Measurements from ENCODE around the gene TMEM271. TPM values are rescaled to one million over a fixed set of nuclear protein-coding genes. Genes with fewer than 3 reads are reported as not detected.

The TMEM271 gene
- total RNA-seq (2022) (not detected in 2 replicates), Bru-seq, nascent RNA (not detected), BruChase-seq, experiment 1, labeled RNA remaining after a 2-hour chase (not detected), BruChase-seq, experiment 2, labeled RNA remaining after a 6-hour chase (not detected)
- long read RNA-seq, result 0 reads

GRCh38 chr4:576245-576821, at the start of gene TMEM271:
Gene TMEM271, minus strand, starts transcription at chr4:576295. Its CDS starts 233 bp downstream, at chr4:576062.
- Histone ChIP-seq H3K27me3 (replicated peaks; ENCODE audit: control insufficient read depth, insufficient read depth, low read length) (no peaks in the 10 kb centered on the region), H3K36me3 (ENCODE audit: control insufficient read depth, insufficient read depth, low read length) (no peaks in the 10 kb centered on the region), H3K9me3 (no peaks in the 10 kb centered on the region), H3K4me3 (ENCODE audit: low read depth, low read length) (peak within 1 kb of the TSS; percentile 29), H3K4me1 (no peaks in the 10 kb centered on the region)
- CTCF ChIA-PET, result interaction anchor here (0.6 kb wide), 1 partner anchor 18 kb away, joined by 5 read pairs; no protein-coding TSS in a partner anchor
- no peaks in the 10 kb centered on the region for H3K36me3 Mint-ChIP-seq (ENCODE audit: insufficient read depth, unreplicated experiment)
- H3K27ac Mint-ChIP-seq (ENCODE audit: unreplicated experiment), result no peak within 1 kb of the TSS
- H3K4me1 Mint-ChIP-seq (ENCODE audit: low read depth, unreplicated experiment), result no peaks in the 10 kb centered on the region
- H3K9me3 Mint-ChIP-seq (ENCODE audit: unreplicated experiment), result no peaks in the 10 kb centered on the region
- H3K27me3 Mint-ChIP-seq (ENCODE audit: insufficient read depth, unreplicated experiment), result peaks cover under 1% of the 10 kb centered on the region
- POLR2A ChIA-PET, result no interaction called here
- no peak for TF ChIP-seq CTCF (IDR thresholded peaks at IDR 0.05; ENCODE audit: insufficient read depth in 1 of 2, low read depth in 1 of 2, low read length in 1 of 2, severe bottlenecking in 1 of 2, unreplicated experiment in 1 of 2)
- DNase-seq, result no peak
- intact Hi-C loops (cut with micrococcal nuclease; ENCODE audit: unreplicated experiment), result no loop called here
- BruUV-seq (replicated peaks), result no TSS peak
- H3K4me3 Mint-ChIP-seq (ENCODE audit: unreplicated experiment), result peak within 1 kb of the TSS; percentile 70

GRCh38 chr4:625631-626161, 49.6 kb upstream of the TMEM271 start:
- ChIA-PET CTCF (no interaction called here), POLR2A (no interaction called here)
- Histone ChIP-seq H3K4me1 (no peaks in the 10 kb centered on the region), H3K9me3 (no peaks in the 10 kb centered on the region), H3K4me3 (ENCODE audit: low read depth, low read length) (no peak overlapping the region), H3K36me3 (ENCODE audit: control insufficient read depth, insufficient read depth, low read length) (no peaks in the 10 kb centered on the region), H3K27me3 (replicated peaks; ENCODE audit: control insufficient read depth, insufficient read depth, low read length) (no peaks in the 10 kb centered on the region)
- DNase-seq, result no peak
- peaks cover 3% of the 10 kb centered on the region for H3K9me3 Mint-ChIP-seq (ENCODE audit: unreplicated experiment)
- intact Hi-C loops (cut with micrococcal nuclease; ENCODE audit: unreplicated experiment), result no loop called here
- BruUV-seq (replicated peaks), result no TSS peak
- H3K27me3 Mint-ChIP-seq (ENCODE audit: insufficient read depth, unreplicated experiment), result no peaks in the 10 kb centered on the region
- peaks cover 5% of the 10 kb centered on the region for H3K36me3 Mint-ChIP-seq (ENCODE audit: insufficient read depth, unreplicated experiment)
- no peak overlapping the region for H3K4me3 Mint-ChIP-seq (ENCODE audit: unreplicated experiment)
- no peak for TF ChIP-seq CTCF (IDR thresholded peaks at IDR 0.05; ENCODE audit: insufficient read depth in 1 of 2, low read depth in 1 of 2, low read length in 1 of 2, severe bottlenecking in 1 of 2, unreplicated experiment in 1 of 2)
- H3K4me1 Mint-ChIP-seq (ENCODE audit: low read depth, unreplicated experiment), result no peaks in the 10 kb centered on the region
- no peak overlapping the region for H3K27ac Mint-ChIP-seq (ENCODE audit: unreplicated experiment)

- intact Hi-C loops (cut with micrococcal nuclease; ENCODE audit: unreplicated experiment), result no loop called here
- Histone ChIP-seq H3K4me1 (no peaks in the 10 kb centered on the region), H3K9me3 (no peaks in the 10 kb centered on the region), H3K36me3 (ENCODE audit: control insufficient read depth, insufficient read depth, low read length) (no peaks in the 10 kb centered on the region), H3K4me3 (ENCODE audit: low read depth, low read length) (no peak within 1 kb of the TSS), H3K27me3 (replicated peaks; ENCODE audit: control insufficient read depth, insufficient read depth, low read length) (no peaks in the 10 kb centered on the region)
- ChIA-PET CTCF (no interaction called here), POLR2A (no interaction called here)
- no peak within 1 kb of the TSS for H3K4me3 Mint-ChIP-seq (ENCODE audit: unreplicated experiment)
- no TSS peak for BruUV-seq (replicated peaks)
- no peak within 1 kb of the TSS for H3K27ac Mint-ChIP-seq (ENCODE audit: unreplicated experiment)
- peak in 1 of 2 experiments; percentile 26 for DNase-seq
- H3K4me1 Mint-ChIP-seq (ENCODE audit: low read depth, unreplicated experiment), result no peaks in the 10 kb centered on the region
- TF ChIP-seq CTCF (IDR thresholded peaks at IDR 0.05; ENCODE audit: insufficient read depth in 1 of 2, low read depth in 1 of 2, low read length in 1 of 2, severe bottlenecking in 1 of 2, unreplicated experiment in 1 of 2), result no peak
- H3K36me3 Mint-ChIP-seq (ENCODE audit: insufficient read depth, unreplicated experiment), result peaks cover 5% of the 10 kb centered on the region
- H3K27me3 Mint-ChIP-seq (ENCODE audit: insufficient read depth, unreplicated experiment), result no peaks in the 10 kb centered on the region
- no peaks in the 10 kb centered on the region for H3K9me3 Mint-ChIP-seq (ENCODE audit: unreplicated experiment)
These were observed 48.9 kb upstream of the TMEM271 start, which contains the start of gene PDE6B for GRCh38 chr4:624705-625590. Gene PDE6B, plus strand, starts transcription at chr4:625573. Its CDS starts 54 bp downstream, at chr4:625627.
